Heart left ventricle (tissue), 13 donors: ENCODE data around the gene TSC22D3.

Source experiments
- CTCF ChIP-seq, 12 donors: fragments of 200-600 bp; sonication (generic) in 4 of 12; IDR thresholded peaks; one replicate each; pipeline versions ENCODE4 v1.5.0 to v1.8.0; 2018 to 2022; ENCODE audit warnings: antibody characterized with exemption in 12 of 12, mild to moderate bottlenecking in 5 of 12
- POLR2A ChIP-seq, 2 donors: fragments of 450-650 bp; IDR thresholded peaks; one replicate each; pipeline ENCODE4 v1.6.1; 2017; ENCODE audit warnings: antibody characterized with exemption in 2 of 2, mild to moderate bottlenecking in 2 of 2, moderate library complexity in 2 of 2
- donor health status: ischemic (EF 13 %, LVEDD 7.1; RV severe dilation, severe dysfunction).
- donor health status: DM: no; HTN: yes; CAD: no.
- donor health status: DM: no; HTN: no; CAD: no.
- donor health status: ischemic (EF 25% LVEDD 6.9; RV normal size, moderate dysfunction).
- donor health status: ischemic (EF 25% LVEDD 5.7; RV mildly dilated, moderate dysfunction).
- donor health status: ischemic (EF 35%, LVEDD 5.7; RV mildly dilated, moderate dysfunction).
- donor health status: nonischemic (EF 11% LVEDD 7.7; RV severe dilation, severe dysfunction).
- donor health status: DM: yes; HTN: yes; CAD: no.
- donor health status: PGD.
- donor health status: ischemic (EF 29% LVEDD 5.4; RV normal size, mild dysfunction).
- donor health status: nonischemic (EF 23%, LVEDD 6.1; RV moderate dilation, normal function).

GRCh38 chrX:107707866-107708265 is 67.7 kb downstream of the TSC22D3 start:
- no peak for TF ChIP-seq POLR2A (IDR thresholded peaks at IDR 0.05)
- TF ChIP-seq CTCF (IDR thresholded peaks at IDR 0.05) = no peak
